ENCODE data around the gene SLC45A2.

DNA sequence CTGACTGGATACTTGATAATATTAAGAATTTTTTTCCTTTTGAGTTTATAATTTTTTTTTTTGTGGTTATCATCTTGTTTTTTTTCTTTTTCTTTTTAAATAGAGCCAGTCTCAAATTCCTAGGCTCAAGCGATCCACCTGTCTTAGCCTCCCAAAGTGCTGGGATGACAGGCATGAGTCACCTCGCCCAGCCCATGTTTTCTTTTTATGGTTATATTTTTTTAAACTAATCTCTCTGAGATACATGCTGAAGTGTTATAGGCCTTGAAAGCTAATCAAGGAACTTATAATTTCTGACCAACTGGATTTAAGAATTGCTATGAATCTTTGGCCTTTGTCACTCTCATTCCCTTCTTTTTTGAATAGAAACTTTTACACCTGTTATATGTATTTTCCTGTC is 30.1 kb upstream of the SLC45A2 start:
- no peak for TF ChIP-seq POLR2A (IDR thresholded peaks at IDR 0.05; ENCODE audit: low read depth)
- TF ChIP-seq, protein P1, sequence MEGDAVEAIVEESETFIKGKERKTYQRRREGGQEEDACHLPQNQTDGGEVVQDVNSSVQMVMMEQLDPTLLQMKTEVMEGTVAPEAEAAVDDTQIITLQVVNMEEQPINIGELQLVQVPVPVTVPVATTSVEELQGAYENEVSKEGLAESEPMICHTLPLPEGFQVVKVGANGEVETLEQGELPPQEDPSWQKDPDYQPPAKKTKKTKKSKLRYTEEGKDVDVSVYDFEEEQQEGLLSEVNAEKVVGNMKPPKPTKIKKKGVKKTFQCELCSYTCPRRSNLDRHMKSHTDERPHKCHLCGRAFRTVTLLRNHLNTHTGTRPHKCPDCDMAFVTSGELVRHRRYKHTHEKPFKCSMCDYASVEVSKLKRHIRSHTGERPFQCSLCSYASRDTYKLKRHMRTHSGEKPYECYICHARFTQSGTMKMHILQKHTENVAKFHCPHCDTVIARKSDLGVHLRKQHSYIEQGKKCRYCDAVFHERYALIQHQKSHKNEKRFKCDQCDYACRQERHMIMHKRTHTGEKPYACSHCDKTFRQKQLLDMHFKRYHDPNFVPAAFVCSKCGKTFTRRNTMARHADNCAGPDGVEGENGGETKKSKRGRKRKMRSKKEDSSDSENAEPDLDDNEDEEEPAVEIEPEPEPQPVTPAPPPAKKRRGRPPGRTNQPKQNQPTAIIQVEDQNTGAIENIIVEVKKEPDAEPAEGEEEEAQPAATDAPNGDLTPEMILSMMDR (IDR thresholded peaks at IDR 0.05), result no peak
- TF ChIP-seq POLR2AphosphoS5 (IDR thresholded peaks at IDR 0.05), result no peak
